ENCODE measurements around the gene IGSF11. TPM values are rescaled to one million over a fixed set of nuclear protein-coding genes. Genes with fewer than 3 reads are reported as not detected.
A peak's percentile ranks its signal among the peaks of the same experiment; 100 is the strongest.
"Not testable (repeated sequence)": the region's sequence is repeated elsewhere in the genome, so short reads cannot be mapped to it uniquely, and the experiment has no call there.

The IGSF11 gene
- total RNA-seq, 2 experiments from 2014 or later, result 1.2 to 2.0 TPM

GRCh38 chr3:118981494-118982134 lies 53.0 kb downstream of the IGSF11 start:
- CTCF ChIA-PET, result no interaction called here
- Mint-ChIP-seq H3K36me3 (ENCODE audit: low read depth) (peaks cover 3% of the 10 kb centered on the region), H3K9me3 (peaks cover under 1% of the 10 kb centered on the region), H3K27ac (no peak overlapping the region), H3K27me3 (peaks cover 5% of the 10 kb centered on the region), H3K4me1 (peaks cover 34% of the 10 kb centered on the region), H3K4me3 (no peak overlapping the region)
- POLR2A ChIA-PET, result interaction anchor here (0.6 kb wide), 1 partner anchor 24 kb away, joined by 3 read pairs; no protein-coding TSS in a partner anchor
- no peak for DNase-seq

DNA sequence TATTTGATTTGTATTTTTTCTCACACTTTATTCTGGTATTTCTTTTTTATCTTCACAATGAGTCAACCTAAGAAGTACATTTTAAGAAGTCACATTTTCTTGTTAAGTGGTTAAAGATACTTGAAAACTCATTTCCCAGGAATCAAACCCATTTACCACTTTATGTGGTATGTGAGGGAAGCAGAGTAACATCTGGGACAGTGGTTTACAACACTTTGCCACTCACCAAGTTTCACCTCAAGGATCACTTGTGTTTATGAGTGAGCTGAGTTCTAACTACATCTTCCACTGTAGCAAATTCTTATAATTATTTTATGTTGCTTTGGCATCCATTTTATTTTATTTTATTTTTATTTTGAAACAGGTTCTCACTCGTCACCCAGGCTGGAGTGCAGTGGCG lies 53.8 kb downstream of the IGSF11 start:
- ChIA-PET POLR2A (interaction anchor here (0.6 kb wide), 1 partner anchor 23 kb away, joined by 3 read pairs; no protein-coding TSS in a partner anchor), CTCF (interaction anchor here (0.6 kb wide), 1 partner anchor 10 kb away, joined by 3 read pairs; no protein-coding TSS in a partner anchor)
- Mint-ChIP-seq H3K4me3 (no peak overlapping the region), H3K27me3 (peaks cover 3% of the 10 kb centered on the region), H3K4me1 (peaks cover 34% of the 10 kb centered on the region), H3K9me3 (peaks cover 3% of the 10 kb centered on the region), H3K27ac (no peak overlapping the region), H3K36me3 (ENCODE audit: low read depth) (peaks cover 3% of the 10 kb centered on the region)
- no peak for DNase-seq

GRCh38 chr3:118978393-118978758 lies 56.3 kb downstream of the IGSF11 start:
- CTCF ChIA-PET, result no interaction called here
- Mint-ChIP-seq H3K27me3 (peaks cover 3% of the 10 kb centered on the region), H3K27ac (no peak overlapping the region)

GRCh38 chr3:118977671-118978392 lies 56.8 kb downstream of the IGSF11 start:
- POLR2A ChIA-PET, result no interaction called here
- H3K4me3 Mint-ChIP-seq, result no peak overlapping the region
- peaks cover 18% of the 10 kb centered on the region for H3K4me1 Mint-ChIP-seq
- H3K27me3 Mint-ChIP-seq, result peaks cover 3% of the 10 kb centered on the region
- peaks cover 3% of the 10 kb centered on the region for H3K36me3 Mint-ChIP-seq (ENCODE audit: low read depth)
- CTCF ChIA-PET, result no interaction called here
- DNase-seq, result no peak
- no peak overlapping the region for H3K27ac Mint-ChIP-seq
- H3K9me3 Mint-ChIP-seq, result peaks cover 3% of the 10 kb centered on the region

More at GRCh38 chr3:118978393-118978758, 56.3 kb downstream of the IGSF11 start:
- Mint-ChIP-seq H3K9me3 (peaks cover 3% of the 10 kb centered on the region), H3K4me3 (no peak overlapping the region), H3K4me1 (peaks cover 19% of the 10 kb centered on the region), H3K36me3 (ENCODE audit: low read depth) (peaks cover 3% of the 10 kb centered on the region)
- no peak for DNase-seq
- POLR2A ChIA-PET, result no interaction called here

GRCh38 chr3:118977118-118977517 lies 57.5 kb downstream of the IGSF11 start:
- Mint-ChIP-seq H3K9me3 (peaks cover 3% of the 10 kb centered on the region), H3K36me3 (ENCODE audit: low read depth) (peaks cover 3% of the 10 kb centered on the region), H3K4me1 (peaks cover 18% of the 10 kb centered on the region), H3K4me3 (no peak overlapping the region), H3K27me3 (peaks cover 3% of the 10 kb centered on the region), H3K27ac (peak overlapping the region; percentile 28)
- POLR2A ChIA-PET, result no interaction called here
- CTCF ChIA-PET, result no interaction called here
- no peak for DNase-seq

DNA sequence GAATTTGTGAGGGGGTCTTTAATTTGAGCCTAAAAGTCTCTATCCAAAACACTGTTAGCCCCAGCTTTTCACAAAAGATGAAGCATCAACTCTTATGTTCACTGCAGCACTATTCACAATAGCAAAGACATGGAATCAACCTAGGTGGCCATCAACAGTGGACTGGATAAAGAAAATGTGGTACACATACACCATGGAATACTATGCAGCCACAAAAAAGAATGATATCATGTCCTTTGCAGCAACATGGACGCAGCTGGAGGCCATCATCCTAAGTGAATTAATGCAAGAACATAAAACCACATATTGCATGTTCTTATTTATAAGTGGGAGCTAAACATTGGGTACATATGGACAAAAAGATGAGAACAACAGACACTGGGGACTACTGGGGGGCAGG lies 59.2 kb downstream of the IGSF11 start:
- H3K9me3 Mint-ChIP-seq, result not testable (repeated sequence)

DNA sequence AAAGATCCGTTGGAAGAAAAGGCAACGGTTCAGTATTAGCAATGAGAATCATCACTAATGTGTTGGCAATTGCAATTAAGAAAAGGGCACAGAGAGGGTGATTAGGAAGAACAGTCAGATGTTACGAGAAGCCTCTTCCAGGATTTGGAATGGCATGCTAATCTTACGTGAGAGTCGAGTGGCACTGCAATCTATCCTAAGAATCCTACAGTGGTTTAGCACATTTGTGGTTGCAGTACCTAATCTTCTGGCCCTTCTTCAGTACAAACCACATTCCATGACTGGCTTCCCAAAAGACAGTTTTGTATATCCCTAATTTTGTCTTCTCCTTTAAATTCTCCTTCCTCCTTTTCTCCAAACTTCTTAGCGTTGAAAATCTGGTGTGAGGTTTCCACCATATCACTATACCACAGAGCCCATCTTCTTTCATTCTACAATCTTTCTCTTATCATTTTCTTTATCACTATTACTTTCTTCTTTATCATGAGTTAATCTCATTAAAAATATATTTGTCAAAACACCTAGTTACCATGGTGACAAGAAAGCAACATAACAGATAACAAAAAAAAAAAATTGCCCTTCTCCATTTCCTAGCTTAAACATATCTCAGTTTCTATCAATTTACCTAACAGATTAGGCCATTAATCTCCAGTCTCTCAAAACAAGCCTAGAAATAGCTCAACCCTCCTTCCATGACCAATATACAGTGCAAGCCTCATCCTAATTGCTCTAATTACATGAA lies 60.1 kb downstream of the IGSF11 start:
- Mint-ChIP-seq H3K27me3 (peaks cover 4% of the 10 kb centered on the region), H3K9me3 (peaks cover 3% of the 10 kb centered on the region), H3K4me3 (no peak overlapping the region), H3K27ac (no peak overlapping the region), H3K4me1 (no peaks in the 10 kb centered on the region), H3K36me3 (ENCODE audit: low read depth) (no peaks in the 10 kb centered on the region)
- no peak for DNase-seq
- CTCF ChIA-PET, result interaction anchor here (1.3 to 1.5 kb wide), 2 partner anchors 8 to 14 kb away, joined by 3 read pairs; no protein-coding TSS in a partner anchor
- POLR2A ChIA-PET, result no interaction called here

More for the DNA sequence above, 59.2 kb downstream of the IGSF11 start:
- H3K4me3 Mint-ChIP-seq; H3K36me3 Mint-ChIP-seq (ENCODE audit: low read depth); DNase-seq; H3K27ac Mint-ChIP-seq; H3K27me3 Mint-ChIP-seq; POLR2A ChIA-PET; H3K4me1 Mint-ChIP-seq: not testable (repeated sequence)
- CTCF ChIA-PET, result interaction anchor here (1.5 kb wide), 1 partner anchor 9 kb away, joined by 3 read pairs; no protein-coding TSS in a partner anchor

- Mint-ChIP-seq H3K4me3 (no peak overlapping the region), H3K9me3 (peaks cover 3% of the 10 kb centered on the region), H3K27ac (no peak overlapping the region), H3K36me3 (ENCODE audit: low read depth) (no peaks in the 10 kb centered on the region), H3K4me1 (no peaks in the 10 kb centered on the region), H3K27me3 (peaks cover 1% of the 10 kb centered on the region)
- ChIA-PET CTCF (no interaction called here), POLR2A (no interaction called here)
- no peak for DNase-seq
Measured at GRCh38 chr3:118973050-118973449, 61.6 kb downstream of the IGSF11 start.

DNA sequence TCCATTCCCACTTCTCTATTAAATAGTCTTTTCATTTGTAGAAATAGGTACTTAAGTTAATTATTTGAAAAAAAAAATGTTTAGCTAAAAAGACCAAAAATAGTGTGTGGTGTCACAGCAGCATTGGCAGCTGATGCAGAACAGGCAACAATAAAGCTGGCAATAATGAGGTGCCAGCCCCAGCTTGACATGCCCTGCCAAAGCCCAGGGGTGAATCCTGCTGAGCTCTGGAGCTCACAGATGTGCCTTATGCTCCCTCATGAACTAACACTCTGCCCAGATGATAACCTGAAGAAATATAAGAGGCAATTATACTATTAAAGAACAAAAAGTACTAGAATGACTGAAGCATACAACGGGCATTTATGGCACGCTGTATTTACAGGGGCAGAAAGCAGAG lies 63.8 kb downstream of the IGSF11 start:
- H3K27me3 Mint-ChIP-seq, result peaks cover 2% of the 10 kb centered on the region
- no peaks in the 10 kb centered on the region for H3K36me3 Mint-ChIP-seq (ENCODE audit: low read depth)
- POLR2A ChIA-PET, result no interaction called here
- DNase-seq, result no peak
- H3K9me3 Mint-ChIP-seq, result no peaks in the 10 kb centered on the region
- CTCF ChIA-PET, result interaction anchor here (0.6 kb wide), 3 partner anchors 10 to 429 kb away, joined by 3 to 4 read pairs (median 3); no protein-coding TSS in a partner anchor
- H3K4me3 Mint-ChIP-seq, result no peak overlapping the region
- no peak overlapping the region for H3K27ac Mint-ChIP-seq
- no peaks in the 10 kb centered on the region for H3K4me1 Mint-ChIP-seq

GRCh38 chr3:118968640-118969039 lies 66.0 kb downstream of the IGSF11 start:
- Mint-ChIP-seq H3K9me3 (no peaks in the 10 kb centered on the region), H3K36me3 (ENCODE audit: low read depth) (no peaks in the 10 kb centered on the region), H3K4me3 (no peak overlapping the region), H3K4me1 (no peaks in the 10 kb centered on the region), H3K27ac (no peak overlapping the region), H3K27me3 (peaks cover 7% of the 10 kb centered on the region)
- ChIA-PET CTCF (interaction anchor here (0.5 to 1.0 kb wide), 2 partner anchors 35 to 1052 kb away, joined by 3 to 4 read pairs; no protein-coding TSS in a partner anchor), POLR2A (no interaction called here)
- no peak for DNase-seq

- Mint-ChIP-seq H3K4me1 (no peaks in the 10 kb centered on the region), H3K36me3 (ENCODE audit: low read depth) (no peaks in the 10 kb centered on the region), H3K27me3 (peaks cover 7% of the 10 kb centered on the region), H3K9me3 (no peaks in the 10 kb centered on the region), H3K27ac (no peak overlapping the region), H3K4me3 (no peak overlapping the region)
- no peak for DNase-seq
- ChIA-PET POLR2A (no interaction called here), CTCF (interaction anchor here (1.0 to 1.9 kb wide), 2 partner anchors 11 to 35 kb away, joined by 4 read pairs; no protein-coding TSS in a partner anchor)
Measured at GRCh38 chr3:118968111-118968510, 66.5 kb downstream of the IGSF11 start.

GRCh38 chr3:118966700-118967099 lies 67.9 kb downstream of the IGSF11 start:
- Mint-ChIP-seq H3K27ac (no peak overlapping the region), H3K4me1 (no peaks in the 10 kb centered on the region), H3K27me3 (peaks cover 10% of the 10 kb centered on the region), H3K4me3 (no peak overlapping the region), H3K9me3 (no peaks in the 10 kb centered on the region), H3K36me3 (ENCODE audit: low read depth) (no peaks in the 10 kb centered on the region)
- ChIA-PET CTCF (interaction anchor here (0.9 to 1.9 kb wide), 3 partner anchors 9 to 84 kb away, joined by 3 to 4 read pairs (median 3); no protein-coding TSS in a partner anchor), POLR2A (no interaction called here)
- no peak for DNase-seq

DNA sequence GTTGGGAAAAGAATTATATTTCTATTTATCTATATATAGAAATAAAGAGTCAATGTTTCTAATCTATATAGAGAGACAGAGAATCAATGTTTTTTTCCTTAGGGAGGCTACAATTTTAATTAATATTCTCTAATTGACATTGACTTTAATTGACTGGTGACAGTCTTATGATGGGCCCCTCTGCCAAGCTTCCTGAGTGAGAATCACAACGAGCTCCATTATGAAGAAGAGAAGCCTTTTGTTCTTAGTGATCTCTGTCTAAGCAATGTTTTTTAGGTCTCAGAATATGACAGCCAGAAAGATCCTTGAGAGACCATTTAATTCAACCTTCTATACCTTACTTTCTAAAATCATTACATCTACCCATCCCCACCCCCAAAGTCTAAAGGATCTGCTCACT lies 70.9 kb downstream of the IGSF11 start:
- Mint-ChIP-seq H3K4me3 (no peak overlapping the region), H3K27ac (no peak overlapping the region), H3K4me1 (no peaks in the 10 kb centered on the region), H3K9me3 (peaks cover 2% of the 10 kb centered on the region), H3K27me3 (peaks cover 10% of the 10 kb centered on the region), H3K36me3 (ENCODE audit: low read depth) (no peaks in the 10 kb centered on the region)
- DNase-seq, result no peak
- ChIA-PET CTCF (interaction anchor here (0.8 kb wide), 1 partner anchor 52 kb away, joined by 3 read pairs; no protein-coding TSS in a partner anchor), POLR2A (no interaction called here)

Measured in activated CD4-positive, alpha-beta T cell treated with anti-CD3 and anti-CD28 coated beads, Interleukin-2, amount 10 ng/mL, durations not matched to agents 7 days and 5 days (primary cell).